Dermis microvascular lymphatic vessel endothelial cell (primary cell): ENCODE data around the gene TGDS. TPM values are rescaled to one million over a fixed set of nuclear protein-coding genes. Genes with fewer than 3 reads are reported as not detected.
"Not testable (repeated sequence)": the region's sequence is repeated elsewhere in the genome, so short reads cannot be mapped to it uniquely, and the experiment has no call there.

Experiments used
- DNase-seq, 2 donors: peaks; one replicate each; pipeline versions ENCODE4 v3.0.0 to v3.0.0-alpha.2; 2010; ENCODE audit warnings: low read depth in 2 of 2
- total RNA-seq: library from RNA; depleted of rRNA; stranded (reverse); fragments of >200 nt; gene quantifications from 2 replicates; pipeline ENCODE4 v1.2.1, GENCODE V29; 2014

The TGDS gene
- total RNA-seq, 1 donor from 2014 or later = 8.3 TPM

DNA sequence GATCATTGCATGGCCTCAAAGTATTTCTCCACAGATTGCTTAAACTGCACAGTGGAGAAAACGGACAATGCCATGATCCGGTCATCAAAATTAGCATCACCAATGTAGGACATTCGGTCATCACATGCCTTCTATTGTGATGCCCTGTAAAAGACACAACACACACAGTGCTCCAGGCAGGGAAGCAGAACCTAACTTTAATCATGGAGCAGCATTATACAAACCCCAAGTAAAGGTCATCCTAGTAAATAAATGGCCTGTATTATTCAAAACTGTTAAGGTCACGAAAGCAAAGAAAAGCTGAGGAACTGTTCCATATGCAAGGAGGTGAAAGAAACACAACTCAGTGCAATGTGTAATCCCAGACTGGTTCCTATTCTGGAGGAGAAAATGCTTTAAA, 42.2 kb downstream of the TGDS start:
- DNase-seq = no peak

DNA sequence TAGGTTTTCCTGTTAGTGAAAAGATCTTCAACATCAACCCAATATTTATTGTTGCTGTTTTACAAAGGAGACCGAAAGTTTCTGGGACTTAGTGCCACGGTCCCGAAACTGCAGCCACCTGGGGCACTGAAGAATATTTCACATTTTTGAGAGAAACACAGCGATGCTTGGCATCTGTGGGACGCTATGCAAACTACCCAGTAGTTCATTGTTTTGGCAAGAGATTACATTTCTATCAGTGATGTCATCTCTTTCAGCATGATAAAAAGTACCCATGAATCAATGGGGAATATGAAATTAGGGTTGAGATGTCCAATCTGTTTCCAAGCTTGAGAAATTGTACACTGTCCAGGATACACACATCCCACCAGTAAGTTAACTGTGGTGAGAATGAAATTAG, 43.9 kb downstream of the TGDS start:
- no peak for DNase-seq

DNA sequence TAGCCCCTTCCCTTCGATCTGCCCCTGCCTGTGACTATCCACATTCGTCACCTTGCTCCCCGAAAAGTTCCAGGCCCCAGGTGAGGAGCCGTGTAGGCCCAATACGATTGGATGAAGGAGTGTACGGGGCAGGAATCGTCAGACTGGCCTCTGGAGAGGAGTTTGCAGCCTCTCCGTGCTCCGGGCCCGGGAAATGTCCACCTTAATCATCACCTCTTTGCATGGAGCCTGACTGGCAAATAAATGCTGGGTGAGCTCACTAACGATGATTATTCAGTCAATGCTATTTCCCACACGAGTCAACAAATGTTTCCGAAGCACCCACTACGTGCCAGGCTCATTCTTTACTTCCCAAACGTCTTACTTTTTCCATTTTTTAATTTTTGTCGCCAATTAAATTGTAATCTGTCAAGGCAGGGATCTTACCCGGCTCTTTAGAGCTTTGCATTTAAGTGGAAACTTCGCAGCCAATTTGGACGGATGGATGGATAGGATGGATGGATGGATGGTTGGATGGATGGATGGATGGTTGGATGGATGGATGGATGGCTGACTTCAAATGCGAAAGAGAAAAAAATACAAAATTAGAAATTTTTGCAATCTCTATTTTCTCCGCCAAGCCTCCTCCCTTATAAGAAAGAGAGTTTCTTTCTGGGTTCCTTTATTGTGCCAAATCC, 45.8 kb downstream of the TGDS start:
- DNase-seq = peak in 1 of 2 donors; percentile 0

DNA sequence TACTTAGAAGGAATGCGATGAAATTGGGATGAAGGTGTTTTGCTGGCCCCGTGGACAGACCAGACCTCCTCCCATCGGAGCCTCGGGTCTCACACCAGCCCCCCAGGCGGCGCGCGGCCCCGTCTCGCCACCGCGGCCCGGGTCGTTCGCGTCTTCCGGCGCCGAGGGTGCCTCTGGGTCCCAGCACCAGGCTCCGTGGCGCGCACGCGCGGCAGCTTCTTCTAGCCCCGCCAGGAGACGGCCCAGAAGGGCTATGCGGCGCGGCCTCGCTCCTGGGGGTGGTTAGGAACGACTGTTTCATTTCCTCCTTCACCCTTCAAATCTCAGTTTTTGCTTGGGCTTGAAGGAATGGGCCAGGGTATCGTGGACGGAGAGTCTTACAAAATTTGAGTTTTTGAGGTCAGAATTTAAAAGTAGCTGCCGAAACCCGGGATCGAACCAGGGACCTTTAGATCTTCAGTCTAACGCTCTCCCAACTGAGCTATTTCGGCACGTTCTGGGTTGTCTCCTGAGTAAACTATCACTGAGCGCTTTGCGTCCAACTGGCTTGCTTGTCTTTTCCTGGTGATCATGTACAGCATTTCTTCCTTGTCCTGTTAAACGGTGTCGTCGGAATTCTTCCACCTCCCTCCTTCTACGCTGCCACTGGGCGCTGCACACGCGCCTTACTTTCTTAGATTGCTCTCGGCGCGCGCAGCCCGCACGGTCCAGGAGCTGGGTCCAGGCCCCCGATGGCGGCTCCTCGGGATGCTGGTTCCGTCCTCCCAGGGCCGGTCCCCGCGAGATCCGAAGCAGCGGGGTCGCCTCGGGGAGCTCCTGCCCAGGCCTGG, 46.5 kb downstream of the TGDS start:
- peak; percentile 78 to 91 for DNase-seq

DNA sequence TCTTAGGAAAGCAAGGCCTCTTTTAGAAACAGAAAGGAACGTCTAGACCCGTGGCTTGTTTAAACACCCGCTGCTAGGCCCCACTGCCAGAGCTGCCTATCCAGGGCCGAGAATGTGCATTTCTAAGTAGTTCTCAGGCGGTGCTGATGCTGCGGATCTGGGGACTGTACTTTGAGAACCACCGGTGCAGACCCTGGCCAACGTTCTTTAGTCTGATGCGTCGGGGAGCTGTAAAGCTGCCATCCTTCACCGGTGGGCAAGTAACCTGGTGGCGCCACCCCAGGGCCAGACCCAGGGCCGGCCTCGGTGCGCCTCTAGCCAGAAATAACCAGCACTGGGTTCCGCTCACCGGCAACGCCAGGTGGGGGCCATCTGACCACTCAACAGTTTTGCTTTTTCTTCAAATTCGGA, 47.1 kb downstream of the TGDS start:
- peak; percentile 1 to 32 for DNase-seq

DNA sequence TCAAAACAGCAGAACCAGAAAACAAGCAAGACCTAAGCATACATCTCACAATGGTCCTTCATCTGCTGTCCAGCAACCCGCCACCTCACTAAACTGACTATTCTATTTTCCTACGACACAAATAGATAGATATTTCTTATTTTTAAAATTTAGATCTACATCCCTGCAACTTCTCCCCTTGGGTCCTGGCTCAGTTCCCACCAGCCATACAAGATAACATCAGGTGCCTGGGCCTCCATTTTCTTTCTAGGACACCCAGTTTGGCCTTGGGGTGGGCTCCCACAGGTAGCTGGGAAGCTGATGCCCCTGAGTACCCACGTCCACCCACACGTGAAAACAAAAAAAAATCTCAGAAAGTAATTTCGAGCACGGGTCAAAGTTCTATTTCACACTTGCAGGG, 47.6 kb downstream of the TGDS start:
- no peak for DNase-seq

DNA sequence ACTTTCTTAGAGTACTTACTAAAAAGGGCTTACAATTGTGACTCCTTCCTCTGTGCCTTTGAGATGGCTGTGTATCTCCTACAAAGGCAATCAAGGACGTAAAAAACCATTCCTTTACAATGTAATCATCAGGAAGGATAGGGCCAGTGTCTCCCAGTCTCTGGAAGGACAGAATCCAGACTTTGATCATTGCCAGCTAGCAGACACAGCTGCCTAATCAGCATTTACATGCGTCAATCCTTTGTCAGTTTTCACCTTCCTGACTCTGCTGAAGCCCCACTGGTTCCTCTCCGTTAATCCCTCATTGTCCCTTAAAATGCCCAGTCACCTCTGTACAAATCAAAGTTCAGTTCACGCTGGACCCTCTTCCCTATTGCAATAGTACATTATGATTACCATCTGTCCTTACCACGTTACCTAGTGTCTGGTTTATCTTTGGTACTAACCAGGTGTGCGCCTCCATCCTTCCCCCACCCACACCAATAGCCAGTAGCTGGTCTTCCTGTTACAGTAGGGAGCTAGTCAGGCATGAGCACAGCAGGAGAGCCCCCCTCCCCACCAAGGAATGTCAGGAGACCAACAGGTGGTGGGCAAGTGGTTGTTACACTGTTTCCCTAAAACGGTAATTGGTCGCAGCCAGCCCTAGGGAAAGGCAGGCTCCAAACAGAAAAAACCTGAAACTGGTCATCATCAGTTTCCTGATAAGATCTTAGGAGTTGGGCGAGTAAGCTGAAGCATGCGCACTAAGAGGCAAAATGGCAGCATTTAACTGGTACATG, 49.7 kb downstream of the TGDS start:
- DNase-seq = no peak

DNA sequence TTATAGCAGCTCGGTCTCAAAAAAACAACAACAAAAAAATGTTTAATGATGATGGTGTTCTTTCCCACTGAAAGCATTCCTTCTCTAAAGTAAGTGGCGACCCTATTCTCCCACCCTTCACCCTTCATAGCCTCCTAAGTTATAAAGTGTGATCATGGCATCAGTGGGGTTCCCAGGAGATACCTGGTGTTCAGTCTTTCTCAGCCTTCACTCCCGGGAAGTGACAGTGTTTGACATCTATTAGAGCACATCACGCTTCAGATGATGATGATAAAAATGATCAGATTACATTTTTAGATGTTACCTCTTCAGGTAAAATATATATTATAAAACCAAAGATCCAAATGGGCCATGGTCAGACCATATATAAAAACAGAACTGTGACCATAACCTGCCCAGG, 51.0 kb downstream of the TGDS start:
- DNase-seq = no peak

DNA sequence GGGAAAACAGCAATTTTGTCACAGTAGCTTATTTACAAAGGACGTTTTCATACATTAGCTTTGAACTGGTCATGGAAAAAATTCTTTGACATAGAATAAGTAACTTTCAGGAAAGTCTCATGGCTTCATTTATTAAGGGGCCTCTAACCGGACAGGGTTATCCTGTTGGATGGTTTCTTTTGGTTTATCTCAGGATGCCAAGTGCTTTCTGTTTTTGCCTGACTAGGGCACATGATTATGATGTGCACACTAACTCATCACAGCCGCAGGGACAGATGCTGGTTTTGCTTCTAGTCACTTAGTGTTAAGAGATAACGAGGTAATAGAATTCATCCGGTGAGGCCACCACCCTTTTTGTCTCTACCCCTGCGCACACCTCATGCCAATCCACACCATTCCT, 53.0 kb downstream of the TGDS start:
- no peak for DNase-seq

DNA sequence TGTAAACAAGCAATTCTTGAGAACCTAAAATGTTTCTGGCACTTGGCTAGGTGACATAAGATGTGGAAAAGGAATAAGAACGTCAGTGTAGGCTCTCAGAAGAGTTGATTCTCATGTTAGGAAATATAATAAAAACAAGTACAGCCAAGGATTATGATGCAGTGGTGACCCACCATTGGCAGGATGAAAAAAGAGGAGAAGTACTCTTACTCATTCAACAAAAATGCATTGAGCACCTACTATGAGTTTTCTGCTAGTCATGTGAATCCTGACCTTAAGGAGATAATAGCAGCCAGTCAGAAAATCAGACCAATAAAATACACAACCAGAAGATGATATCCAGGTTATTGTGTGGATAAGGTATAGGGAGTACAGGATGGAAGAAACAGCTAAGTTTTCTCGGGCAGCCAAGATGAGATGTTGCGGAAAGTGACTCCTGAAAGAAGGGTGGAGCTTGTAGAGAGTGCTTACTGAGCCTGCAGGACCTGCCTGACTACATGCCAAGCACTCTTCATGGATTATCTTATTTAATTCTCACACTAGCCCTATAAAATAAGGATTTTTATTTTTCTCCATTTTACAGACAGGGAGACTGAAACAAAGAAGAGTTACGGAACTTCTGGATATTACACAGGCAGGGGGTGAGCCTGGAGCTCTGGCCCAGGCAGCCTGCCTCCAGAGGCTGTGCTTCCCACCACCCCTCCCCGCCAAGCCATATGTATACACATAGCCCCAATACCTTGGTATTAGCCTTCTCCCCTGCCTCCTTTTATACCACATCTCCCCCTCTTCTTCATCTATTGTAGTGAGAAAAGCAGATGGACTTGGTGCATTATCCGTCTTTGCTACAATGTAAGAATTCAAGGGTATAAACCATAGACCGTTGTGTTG, 58.0 kb downstream of the TGDS start:
- DNase-seq = no peak

DNA sequence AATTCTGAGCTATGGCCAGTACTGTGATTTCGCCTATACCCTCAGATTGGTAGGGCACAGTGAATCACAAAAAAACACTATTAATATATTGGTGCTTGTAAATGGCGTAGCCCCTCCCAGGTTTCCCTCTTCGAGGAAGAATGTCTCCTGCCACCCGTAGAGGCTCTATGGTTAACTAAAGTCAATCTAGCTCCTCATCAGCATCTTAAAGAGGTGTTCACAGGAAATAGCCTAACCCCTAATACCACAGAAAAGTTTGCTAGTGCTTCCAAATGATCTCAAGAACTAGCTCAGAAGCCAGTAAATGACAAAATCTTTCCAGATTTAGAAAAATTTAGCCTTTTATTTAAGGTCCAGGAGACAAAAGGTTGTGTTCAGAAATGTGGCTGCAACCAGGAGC, 60.2 kb downstream of the TGDS start:
- DNase-seq = no peak

DNA sequence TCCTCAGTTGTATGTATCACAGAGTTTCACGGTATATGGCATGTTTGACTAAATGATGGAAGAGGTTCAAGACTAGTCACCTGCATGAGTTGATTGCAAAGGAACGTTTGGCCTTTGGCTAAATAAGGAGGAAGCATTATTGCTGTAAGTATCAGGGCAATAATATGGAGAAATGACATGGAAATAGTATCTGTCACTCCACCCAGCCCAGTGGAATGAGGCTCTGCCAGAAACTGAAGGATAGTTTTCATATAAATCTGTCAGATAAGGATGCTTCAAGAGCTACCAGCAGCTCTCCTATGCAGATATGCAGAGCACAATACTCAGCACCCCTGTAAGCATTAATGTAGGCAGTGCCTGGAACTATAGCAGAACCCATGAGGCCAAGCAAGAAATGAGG, 60.7 kb downstream of the TGDS start:
- no peak for DNase-seq

DNA sequence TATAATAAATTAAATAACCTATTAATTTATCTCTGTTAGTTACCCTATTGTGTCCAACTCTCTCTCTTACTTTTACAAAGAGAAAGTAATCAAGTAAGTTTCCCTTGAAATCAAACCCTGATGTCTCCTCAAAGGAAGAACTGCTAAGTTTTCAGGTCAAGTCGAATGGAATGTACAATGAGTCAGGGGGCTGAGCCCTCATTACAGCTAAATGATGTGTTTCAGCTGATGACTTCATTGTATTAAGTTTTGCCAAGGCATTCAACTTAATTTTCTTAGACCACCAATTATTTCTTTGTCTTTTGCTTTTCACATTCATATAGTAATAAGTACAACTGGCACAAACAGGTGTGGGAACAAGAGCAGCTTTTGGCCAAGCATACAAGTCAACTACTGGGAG, 61.8 kb downstream of the TGDS start:
- DNase-seq = no peak

DNA sequence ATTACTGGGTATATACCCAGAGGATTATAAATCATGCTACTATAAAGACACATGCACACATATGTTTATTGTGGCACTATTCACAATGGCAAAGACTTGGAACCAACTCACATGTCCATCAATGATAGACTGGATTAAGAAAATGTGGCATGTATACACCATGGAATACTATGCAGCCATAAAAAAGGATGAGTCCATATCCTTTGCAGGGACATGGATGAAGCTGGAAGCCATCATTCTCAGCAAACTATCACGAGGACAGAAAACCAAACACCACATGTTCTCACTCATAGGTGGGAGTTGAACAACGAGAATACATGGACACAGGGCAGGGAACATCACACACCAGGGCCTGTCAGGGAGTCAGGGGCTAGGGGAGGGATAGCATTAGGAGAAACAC, 63.7 kb downstream of the TGDS start:
- not testable (repeated sequence) for DNase-seq

DNA sequence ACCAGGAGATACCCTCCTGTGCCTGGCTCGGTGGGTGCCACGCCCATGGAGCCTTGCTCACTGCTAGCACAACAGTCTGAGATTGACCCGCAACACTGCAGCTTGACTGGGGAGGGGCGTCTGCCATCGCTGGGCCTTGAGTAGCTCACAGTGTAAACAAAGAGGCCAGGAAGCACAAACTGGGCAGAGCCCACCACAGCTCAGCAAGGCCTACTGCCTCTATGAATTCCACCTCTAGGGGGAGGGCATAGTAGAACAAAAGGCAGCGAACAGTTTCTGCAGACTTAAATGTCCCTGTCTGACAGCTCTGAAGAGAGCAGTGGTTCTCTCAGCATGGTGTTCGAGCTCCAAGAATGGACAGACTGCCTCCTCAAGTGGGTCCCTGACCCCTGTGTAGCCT, 69.0 kb downstream of the TGDS start:
- not testable (repeated sequence) for DNase-seq

DNA sequence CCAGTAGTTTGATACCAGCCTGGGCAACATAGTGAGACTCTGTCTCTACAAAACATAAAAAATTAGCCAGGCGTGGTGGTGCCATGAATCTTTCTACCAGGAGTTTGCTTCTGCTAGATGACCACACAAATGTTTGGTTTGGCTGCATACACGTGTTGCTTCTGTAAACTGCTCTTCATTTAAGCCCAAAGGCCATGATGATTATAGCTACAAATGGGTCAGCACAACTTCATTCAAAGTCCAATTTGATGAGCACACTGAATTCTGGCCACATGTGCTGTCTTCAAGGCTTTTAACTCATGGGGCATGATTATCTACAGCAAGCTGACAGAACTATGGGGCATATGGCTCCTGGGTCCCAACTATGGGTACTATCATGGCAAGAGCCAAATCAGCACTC, 70.2 kb downstream of the TGDS start:
- no peak for DNase-seq

DNA sequence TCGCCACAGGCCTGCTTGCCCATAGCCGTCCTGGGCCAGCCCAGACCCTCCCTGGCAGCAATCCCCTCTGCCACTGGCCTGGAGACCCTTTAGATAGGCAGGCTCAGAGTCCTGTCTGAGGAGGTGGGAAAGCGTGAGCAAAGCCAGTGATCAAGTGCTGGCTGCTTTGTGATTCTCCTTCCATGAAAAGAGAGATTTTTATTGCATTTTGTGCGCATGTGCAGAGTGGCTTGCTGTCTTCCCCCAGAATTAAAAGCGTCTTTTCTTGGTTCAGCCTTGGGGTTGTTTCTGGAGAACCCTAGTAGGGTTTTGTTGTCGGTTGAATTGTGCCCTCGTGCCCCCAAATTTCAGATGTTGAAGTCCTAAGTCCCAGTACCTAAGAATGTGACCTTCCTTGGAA, 71.5 kb downstream of the TGDS start:
- no peak for DNase-seq
